ENCODE data around the gene RTN4. TPM values are rescaled to one million over a fixed set of nuclear protein-coding genes. Genes with fewer than 3 reads are reported as not detected.

RTN4 gene
- total RNA-seq, 2 experiments from 2014 or later = 84.9 to 85.7 TPM

DNA sequence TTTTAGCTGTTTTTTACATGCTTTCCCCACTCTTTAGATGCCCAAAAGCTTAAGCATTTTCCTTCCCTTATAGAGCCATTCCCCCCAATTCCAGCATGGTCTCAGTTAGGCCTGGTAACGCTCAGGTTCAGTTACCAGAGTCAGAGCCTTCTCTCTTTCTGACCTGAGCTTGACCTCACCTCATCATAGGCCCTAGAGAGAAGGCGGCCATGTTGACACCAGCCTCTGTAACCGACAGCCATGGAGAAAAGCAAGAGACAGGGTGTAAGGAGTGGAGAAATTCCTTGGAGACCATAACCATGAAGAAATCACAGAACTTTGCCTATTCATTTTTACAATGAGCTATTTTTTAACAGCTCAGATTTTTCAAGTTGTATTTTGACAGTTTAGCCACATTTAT lies 99.4 kb downstream of the RTN4 start:
- H3K9me3 ChIP-seq (ENCODE audit: control insufficient read depth in 1 of 2, insufficient read depth in 1 of 2, low read length in 2 of 2) = no peaks in the 10 kb centered on the region
- no peaks in the 10 kb centered on the region for H3K4me1 ChIP-seq (ENCODE audit: insufficient read depth, low read length)
- H3K27me3 ChIP-seq (ENCODE audit: control insufficient read depth in 1 of 2, insufficient read depth in 2 of 2, low read length in 2 of 2) = no peaks in the 10 kb centered on the region
- H3K27me3 Mint-ChIP-seq = peaks cover 4% of the 10 kb centered on the region
- intact Hi-C loops (cut with DNase I, micrococcal nuclease) = no loop called here
- no peak overlapping the region for H3K27ac ChIP-seq (ENCODE audit: low read depth in 1 of 2, low read length in 2 of 2)
- no peak overlapping the region for H3K4me3 Mint-ChIP-seq
- CTCF ChIA-PET = no interaction called here
- ATAC-seq (ENCODE audit: poor library complexity) = no peak
- H3K4me1 Mint-ChIP-seq (ENCODE audit: low read depth) = no peaks in the 10 kb centered on the region
- H3K27ac Mint-ChIP-seq = no peak overlapping the region
- no peak for DNase-seq
- H3K9me3 Mint-ChIP-seq = no peaks in the 10 kb centered on the region
- POLR2A ChIA-PET = no interaction called here
- TF ChIP-seq, protein P1, sequence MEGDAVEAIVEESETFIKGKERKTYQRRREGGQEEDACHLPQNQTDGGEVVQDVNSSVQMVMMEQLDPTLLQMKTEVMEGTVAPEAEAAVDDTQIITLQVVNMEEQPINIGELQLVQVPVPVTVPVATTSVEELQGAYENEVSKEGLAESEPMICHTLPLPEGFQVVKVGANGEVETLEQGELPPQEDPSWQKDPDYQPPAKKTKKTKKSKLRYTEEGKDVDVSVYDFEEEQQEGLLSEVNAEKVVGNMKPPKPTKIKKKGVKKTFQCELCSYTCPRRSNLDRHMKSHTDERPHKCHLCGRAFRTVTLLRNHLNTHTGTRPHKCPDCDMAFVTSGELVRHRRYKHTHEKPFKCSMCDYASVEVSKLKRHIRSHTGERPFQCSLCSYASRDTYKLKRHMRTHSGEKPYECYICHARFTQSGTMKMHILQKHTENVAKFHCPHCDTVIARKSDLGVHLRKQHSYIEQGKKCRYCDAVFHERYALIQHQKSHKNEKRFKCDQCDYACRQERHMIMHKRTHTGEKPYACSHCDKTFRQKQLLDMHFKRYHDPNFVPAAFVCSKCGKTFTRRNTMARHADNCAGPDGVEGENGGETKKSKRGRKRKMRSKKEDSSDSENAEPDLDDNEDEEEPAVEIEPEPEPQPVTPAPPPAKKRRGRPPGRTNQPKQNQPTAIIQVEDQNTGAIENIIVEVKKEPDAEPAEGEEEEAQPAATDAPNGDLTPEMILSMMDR (IDR thresholded peaks at IDR 0.05) = no peak
- H3K36me3 ChIP-seq (ENCODE audit: insufficient read depth, low read length) = no peaks in the 10 kb centered on the region
- H3K4me3 ChIP-seq (ENCODE audit: low read length) = no peak overlapping the region
- no peaks in the 10 kb centered on the region for H3K36me3 Mint-ChIP-seq (ENCODE audit: low read depth)

DNA sequence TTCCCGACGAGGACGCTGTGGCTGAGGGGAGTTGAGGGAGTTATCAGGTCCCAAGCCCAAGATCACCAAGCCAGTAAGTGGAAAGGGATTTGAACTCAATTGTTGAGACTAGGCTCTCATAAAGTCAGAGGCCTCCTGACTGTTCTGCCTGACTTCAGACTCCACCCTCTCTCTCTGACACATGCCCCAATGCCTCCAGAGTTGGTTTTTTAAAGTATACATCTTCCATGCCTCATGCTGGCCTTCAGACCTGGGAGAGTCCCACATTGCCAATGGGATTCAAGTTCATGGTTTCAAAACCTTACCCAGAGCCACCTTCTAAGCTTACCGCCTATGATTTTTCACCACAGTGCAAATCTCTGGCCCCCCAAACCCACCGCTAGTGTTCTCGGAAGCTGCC lies 100.8 kb downstream of the RTN4 start:
- peaks cover 4% of the 10 kb centered on the region for H3K27me3 Mint-ChIP-seq
- H3K9me3 Mint-ChIP-seq = no peaks in the 10 kb centered on the region
- ChIA-PET CTCF (no interaction called here), POLR2A (no interaction called here)
- no peak overlapping the region for H3K4me3 Mint-ChIP-seq
- H3K36me3 Mint-ChIP-seq (ENCODE audit: low read depth) = no peaks in the 10 kb centered on the region
- H3K27ac ChIP-seq (ENCODE audit: low read depth in 1 of 2, low read length in 2 of 2) = no peak overlapping the region
- intact Hi-C loops (cut with DNase I, micrococcal nuclease) = no loop called here
- no peak overlapping the region for H3K4me3 ChIP-seq (ENCODE audit: low read length)
- DNase-seq = no peak
- TF ChIP-seq, protein P1 (IDR thresholded peaks at IDR 0.05) = no peak
- ATAC-seq (ENCODE audit: poor library complexity) = no peak
- no peaks in the 10 kb centered on the region for H3K4me1 Mint-ChIP-seq (ENCODE audit: low read depth)
- no peaks in the 10 kb centered on the region for H3K27me3 ChIP-seq (ENCODE audit: control insufficient read depth in 1 of 2, insufficient read depth in 2 of 2, low read length in 2 of 2)
- H3K4me1 ChIP-seq (ENCODE audit: insufficient read depth, low read length) = peaks cover 3% of the 10 kb centered on the region
- no peaks in the 10 kb centered on the region for H3K36me3 ChIP-seq (ENCODE audit: insufficient read depth, low read length)
- no peak overlapping the region for H3K27ac Mint-ChIP-seq
- H3K9me3 ChIP-seq (ENCODE audit: control insufficient read depth in 1 of 2, insufficient read depth in 1 of 2, low read length in 2 of 2) = no peaks in the 10 kb centered on the region

DNA sequence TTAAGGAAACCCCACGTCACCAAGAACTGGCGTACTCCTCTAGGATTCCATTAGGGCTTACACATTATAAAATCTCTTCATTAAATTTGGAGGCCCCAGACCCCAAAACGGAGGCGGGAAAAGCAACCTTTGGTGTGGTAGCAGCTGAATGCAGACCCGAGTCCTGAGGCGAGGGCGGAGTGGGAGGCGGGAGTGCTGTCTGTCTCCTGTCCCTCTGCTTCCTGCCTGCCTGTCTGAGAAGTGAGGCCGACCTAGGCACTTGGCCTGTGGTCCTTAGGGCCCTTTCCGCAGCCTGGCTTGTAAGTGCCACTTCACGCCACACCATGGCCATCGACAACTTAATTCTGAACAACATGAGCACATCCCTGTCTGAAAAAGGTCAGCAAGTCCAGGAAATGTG lies 102.1 kb downstream of the RTN4 start:
- no peaks in the 10 kb centered on the region for H3K36me3 ChIP-seq (ENCODE audit: insufficient read depth, low read length)
- H3K4me1 ChIP-seq (ENCODE audit: insufficient read depth, low read length) = peaks cover 6% of the 10 kb centered on the region
- POLR2A ChIA-PET = interaction anchor here (0.8 kb wide), 1 partner anchor 89 kb away, joined by 3 read pairs; no protein-coding TSS in a partner anchor
- intact Hi-C loops (cut with DNase I, micrococcal nuclease) = no loop called here
- Mint-ChIP-seq H3K36me3 (ENCODE audit: low read depth) (no peaks in the 10 kb centered on the region), H3K27ac (no peak overlapping the region), H3K4me3 (no peak overlapping the region), H3K27me3 (peaks cover 4% of the 10 kb centered on the region), H3K4me1 (ENCODE audit: low read depth) (no peaks in the 10 kb centered on the region), H3K9me3 (no peaks in the 10 kb centered on the region)
- no peaks in the 10 kb centered on the region for H3K9me3 ChIP-seq (ENCODE audit: control insufficient read depth in 1 of 2, insufficient read depth in 1 of 2, low read length in 2 of 2)
- TF ChIP-seq, protein P1 (IDR thresholded peaks at IDR 0.05) = no peak
- no peaks in the 10 kb centered on the region for H3K27me3 ChIP-seq (ENCODE audit: control insufficient read depth in 1 of 2, insufficient read depth in 2 of 2, low read length in 2 of 2)
- H3K4me3 ChIP-seq (ENCODE audit: low read length) = no peak overlapping the region
- H3K27ac ChIP-seq (ENCODE audit: low read depth in 1 of 2, low read length in 2 of 2) = no peak overlapping the region
- DNase-seq (no peak), ATAC-seq (ENCODE audit: poor library complexity) (no peak)
- CTCF ChIA-PET = no interaction called here
